ENCODE measurements around the gene FNDC11. TPM values are rescaled to one million over a fixed set of nuclear protein-coding genes. Genes with fewer than 3 reads are reported as not detected.

FNDC11 gene
- total and polyA plus RNA-seq, 10 donors: 0.33 to 2.0 (median 1.00) TPM

DNA sequence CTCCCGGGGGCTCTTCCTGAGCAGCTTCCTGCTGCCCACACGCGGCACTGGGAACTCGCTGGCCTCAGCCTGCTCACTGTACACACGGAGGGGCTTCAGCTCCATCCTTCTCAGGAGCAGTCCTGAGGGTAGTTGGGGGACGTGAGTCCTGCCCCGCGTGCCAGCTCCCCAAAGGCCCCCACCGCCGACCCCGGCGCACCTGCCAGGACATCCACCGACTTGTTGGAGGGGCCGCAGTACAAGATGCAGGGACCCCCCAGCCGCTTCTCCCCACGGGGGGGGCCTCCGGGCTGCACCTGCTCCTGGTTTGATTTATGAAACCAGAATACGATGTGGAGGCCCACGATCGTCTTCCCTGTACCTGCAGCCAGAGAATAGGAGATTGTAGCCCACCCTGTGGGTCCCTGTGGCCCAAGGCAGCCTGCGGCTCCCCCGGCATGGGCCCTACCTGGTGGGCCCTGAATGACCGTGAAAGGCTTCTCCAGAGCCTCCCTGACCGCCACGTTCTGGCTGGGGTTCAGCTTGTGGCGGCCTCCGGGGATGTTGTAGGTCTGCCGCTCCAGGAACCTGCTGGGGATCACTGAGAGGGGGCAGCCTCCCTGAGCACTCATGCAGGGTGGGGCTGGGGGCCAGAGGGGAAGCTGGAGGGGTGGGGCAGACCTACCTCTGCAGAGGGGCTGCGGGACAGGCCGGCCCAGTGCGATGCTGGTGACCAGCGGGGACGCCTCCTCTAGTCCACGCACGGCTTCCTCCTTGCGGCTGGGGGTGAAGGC is 7.9 kb downstream of the FNDC11 start:
- peaks cover 3 to 99% (median 80%) of the 10 kb centered on the region in 6 donors for H3K36me3 ChIP-seq
- no peaks in the 10 kb centered on the region for H3K9me3 ChIP-seq
- WGBS, 5 donors: 87 to 97% (median 91%) methylated on average over 19 to 36 of the region's 36 CpGs

GRCh38 chr20:63562461-63563224 is 8.7 kb downstream of the FNDC11 start:
- intact Hi-C loops (cut with DNase I; ENCODE audit: low total_unique reads): no loop called here
- peaks cover 0 to 30% (median 13%) of the 10 kb centered on the region in 6 donors for H3K4me1 ChIP-seq
- peak; percentile 81 for DNase-seq
- no peak overlapping the region for H3K27ac ChIP-seq
- H3K9me3 ChIP-seq: no peaks in the 10 kb centered on the region
- H3K36me3 ChIP-seq: peaks cover 3 to 99% (median 82%) of the 10 kb centered on the region in 6 donors
- H3K27me3 ChIP-seq (replicated peaks in 1 of 7): no peaks in the 10 kb centered on the region
- H3K4me3 ChIP-seq: no peak overlapping the region
- TF ChIP-seq POLR2A (IDR thresholded peaks at IDR 0.05) (no peak), POLR2AphosphoS5 (IDR thresholded peaks at IDR 0.05) (peak; percentile 11 to 65 (median 42))
- TF ChIP-seq, protein P1, sequence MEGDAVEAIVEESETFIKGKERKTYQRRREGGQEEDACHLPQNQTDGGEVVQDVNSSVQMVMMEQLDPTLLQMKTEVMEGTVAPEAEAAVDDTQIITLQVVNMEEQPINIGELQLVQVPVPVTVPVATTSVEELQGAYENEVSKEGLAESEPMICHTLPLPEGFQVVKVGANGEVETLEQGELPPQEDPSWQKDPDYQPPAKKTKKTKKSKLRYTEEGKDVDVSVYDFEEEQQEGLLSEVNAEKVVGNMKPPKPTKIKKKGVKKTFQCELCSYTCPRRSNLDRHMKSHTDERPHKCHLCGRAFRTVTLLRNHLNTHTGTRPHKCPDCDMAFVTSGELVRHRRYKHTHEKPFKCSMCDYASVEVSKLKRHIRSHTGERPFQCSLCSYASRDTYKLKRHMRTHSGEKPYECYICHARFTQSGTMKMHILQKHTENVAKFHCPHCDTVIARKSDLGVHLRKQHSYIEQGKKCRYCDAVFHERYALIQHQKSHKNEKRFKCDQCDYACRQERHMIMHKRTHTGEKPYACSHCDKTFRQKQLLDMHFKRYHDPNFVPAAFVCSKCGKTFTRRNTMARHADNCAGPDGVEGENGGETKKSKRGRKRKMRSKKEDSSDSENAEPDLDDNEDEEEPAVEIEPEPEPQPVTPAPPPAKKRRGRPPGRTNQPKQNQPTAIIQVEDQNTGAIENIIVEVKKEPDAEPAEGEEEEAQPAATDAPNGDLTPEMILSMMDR (IDR thresholded peaks at IDR 0.05 in 8 of 11, conservative IDR thresholded peaks at IDR 0.05 in 3 of 11): no peak
- 92 to 96% (median 92%) methylated on average over 13 to 54 of the region's 54 CpGs for WGBS, 5 donors

More for the DNA sequence above, 7.9 kb downstream of the FNDC11 start:
- no peak overlapping the region for H3K4me3 ChIP-seq
- intact Hi-C loops (cut with DNase I; ENCODE audit: low total_unique reads): no loop called here
- H3K27ac ChIP-seq: no peak overlapping the region
- no peak for TF ChIP-seq POLR2AphosphoS5 (IDR thresholded peaks at IDR 0.05)
- TF ChIP-seq, protein P1 (IDR thresholded peaks at IDR 0.05 in 8 of 11, conservative IDR thresholded peaks at IDR 0.05 in 3 of 11): no peak
- H3K27me3 ChIP-seq (replicated peaks in 1 of 7): no peaks in the 10 kb centered on the region
- H3K4me1 ChIP-seq: peaks cover 0 to 22% (median 5%) of the 10 kb centered on the region in 6 donors
- no peak for DNase-seq

- H3K36me3 ChIP-seq: peaks cover 3 to 99% (median 79%) of the 10 kb centered on the region in 6 donors
Measured at GRCh38 chr20:63563225-63563935, 9.4 kb downstream of the FNDC11 start.

More at GRCh38 chr20:63563225-63563935, 9.4 kb downstream of the FNDC11 start:
- no peaks in the 10 kb centered on the region for H3K27me3 ChIP-seq (replicated peaks in 1 of 7)
- TF ChIP-seq POLR2A (IDR thresholded peaks at IDR 0.05): no peak
- TF ChIP-seq, protein P1 (IDR thresholded peaks at IDR 0.05 in 8 of 11, conservative IDR thresholded peaks at IDR 0.05 in 3 of 11): no peak
- no peak for TF ChIP-seq POLR2AphosphoS5 (IDR thresholded peaks at IDR 0.05)
- H3K4me1 ChIP-seq: peaks cover 1 to 37% (median 20%) of the 10 kb centered on the region in 6 donors
- intact Hi-C loops (cut with DNase I; ENCODE audit: low total_unique reads): no loop called here
- H3K9me3 ChIP-seq: no peaks in the 10 kb centered on the region
- H3K4me3 ChIP-seq: no peak overlapping the region
- 87 to 96% (median 94%) methylated on average over 3 to 55 of the region's 55 CpGs for WGBS, 5 donors
- H3K27ac ChIP-seq: no peak overlapping the region
- DNase-seq: no peak
